ENCODE measurements around the gene KRT36.

Gene KRT36

DNA sequence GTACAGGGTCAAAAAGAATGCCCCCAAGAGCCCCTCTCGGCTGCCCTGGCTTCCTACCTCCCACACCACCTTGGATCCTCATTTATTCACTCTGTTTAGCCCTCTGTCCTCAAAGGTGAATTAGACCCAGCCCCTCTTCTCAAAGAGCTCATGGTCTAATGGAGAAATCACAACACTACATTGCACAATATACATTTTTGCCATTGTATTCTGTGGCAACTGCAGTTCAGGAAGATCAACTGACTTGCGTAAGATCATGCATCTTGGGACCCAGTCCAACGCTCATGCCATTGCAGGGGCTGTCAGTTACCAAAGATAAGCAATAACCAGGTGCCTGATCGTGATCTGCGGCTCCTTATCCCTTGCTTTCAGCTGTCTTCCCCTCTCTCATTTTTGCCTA, 50.3 kb downstream of the KRT36 start:
- DNase-seq (ENCODE audit: low read depth) = no peak

GRCh38 chr17:41437769-41438168, 51.9 kb downstream of the KRT36 start:
- DNase-seq (ENCODE audit: low read depth) = no peak

DNA sequence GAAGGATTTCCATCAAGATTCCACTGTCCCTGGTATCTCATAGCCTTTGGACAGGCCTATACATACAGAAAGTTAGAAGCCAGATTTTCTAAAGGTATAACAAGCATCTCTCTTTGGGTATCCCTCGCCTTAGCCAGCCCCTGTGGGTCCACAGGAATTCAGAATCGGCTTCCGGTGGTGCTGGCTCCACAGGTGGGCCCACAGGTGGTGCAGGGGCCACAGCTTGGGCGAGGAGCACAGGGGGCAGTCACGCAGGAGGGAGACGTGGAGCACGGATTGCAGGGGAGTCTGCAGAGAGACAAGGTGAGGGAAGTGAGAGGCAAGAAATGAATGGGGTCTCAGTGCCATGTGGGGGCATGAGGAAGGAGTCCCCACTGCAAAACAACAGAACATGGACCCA, 52.5 kb downstream of the KRT36 start:
- DNase-seq (ENCODE audit: low read depth) = no peak
